Uterus (tissue), 2 donors: ENCODE results near the gene HORMAD2.

Experiments
- CTCF ChIP-seq, 4 experiments: fragments of 200-600 bp in 2 of 4; fragments of 450-650 bp in 2 of 4; sonication (generic) in 2 of 4; IDR thresholded peaks; one replicate each; pipeline ENCODE4 v1.5.1; 2016 to 2019; ENCODE audit warnings: antibody characterized with exemption in 4 of 4, mild to moderate bottlenecking in 2 of 4, moderate library complexity in 1 of 4
- POLR2A ChIP-seq, 2 donors: fragments of 450-650 bp; IDR thresholded peaks; one replicate each; pipeline ENCODE4 v1.6.1; 2016; ENCODE audit warnings: antibody characterized with exemption in 2 of 2, mild to moderate bottlenecking in 1 of 2, moderate library complexity in 1 of 2

- TF ChIP-seq CTCF (IDR thresholded peaks at IDR 0.05) (no peak), POLR2A (IDR thresholded peaks at IDR 0.05) (no peak)
Observed at GRCh38 chr22:30054067-30054763, 26.0 kb upstream of the HORMAD2 start.
